ENCODE results near the gene TGFBR3.

Gene TGFBR3

GRCh38 chr1:91813813-91814212 lies 72.1 kb downstream of the TGFBR3 start:
- Histone ChIP-seq H3K4me3 (ENCODE audit: low read length) (no peak overlapping the region), H2AFZ (ENCODE audit: low read depth, low read length) (no peak overlapping the region), H3K27ac (ENCODE audit: low read length) (no peak overlapping the region), H3K9me3 (ENCODE audit: insufficient read depth, low read length) (no peaks in the 10 kb centered on the region), H3K4me2 (ENCODE audit: low read length) (no peak overlapping the region), H4K20me1 (ENCODE audit: insufficient read depth, low read length) (no peaks in the 10 kb centered on the region), H3K9ac (ENCODE audit: low read length) (no peak overlapping the region), H3K27me3 (ENCODE audit: low read depth, low read length) (no peaks in the 10 kb centered on the region), H3K36me3 (replicated peaks; ENCODE audit: low read depth, low read length) (no peaks in the 10 kb centered on the region), H3K79me2 (ENCODE audit: low read length) (no peaks in the 10 kb centered on the region), H3K4me1 (ENCODE audit: low read length) (peaks cover 8% of the 10 kb centered on the region)
- TF ChIP-seq EZH2phosphoT487 (IDR thresholded peaks at IDR 0.05; ENCODE audit: low read depth): no peak
- TF ChIP-seq CTCF (IDR thresholded peaks at IDR 0.05; ENCODE audit: low read depth, low read length): no peak

- no peak for TF ChIP-seq EZH2phosphoT487 (IDR thresholded peaks at IDR 0.05; ENCODE audit: low read depth)
- no peak for TF ChIP-seq CTCF (IDR thresholded peaks at IDR 0.05; ENCODE audit: low read depth, low read length)
These were observed 74.5 kb downstream of the TGFBR3 start for GRCh38 chr1:91811363-91812025.

GRCh38 chr1:91809317-91809716 lies 76.6 kb downstream of the TGFBR3 start:
- H3K79me2 ChIP-seq (ENCODE audit: low read length): no peaks in the 10 kb centered on the region
- H3K36me3 ChIP-seq (replicated peaks; ENCODE audit: low read depth, low read length): no peaks in the 10 kb centered on the region
- no peaks in the 10 kb centered on the region for H4K20me1 ChIP-seq (ENCODE audit: insufficient read depth, low read length)

More at GRCh38 chr1:91811363-91812025, 74.5 kb downstream of the TGFBR3 start:
- Histone ChIP-seq H3K9ac (ENCODE audit: low read length) (no peak overlapping the region), H3K27me3 (ENCODE audit: low read depth, low read length) (no peaks in the 10 kb centered on the region), H3K79me2 (ENCODE audit: low read length) (no peaks in the 10 kb centered on the region), H3K9me3 (ENCODE audit: insufficient read depth, low read length) (no peaks in the 10 kb centered on the region), H3K36me3 (replicated peaks; ENCODE audit: low read depth, low read length) (no peaks in the 10 kb centered on the region), H3K4me3 (ENCODE audit: low read length) (no peak overlapping the region), H3K4me1 (ENCODE audit: low read length) (peaks cover 8% of the 10 kb centered on the region), H2AFZ (ENCODE audit: low read depth, low read length) (no peak overlapping the region), H3K4me2 (ENCODE audit: low read length) (no peak overlapping the region), H4K20me1 (ENCODE audit: insufficient read depth, low read length) (no peaks in the 10 kb centered on the region), H3K27ac (ENCODE audit: low read length) (no peak overlapping the region)

More at GRCh38 chr1:91809317-91809716, 76.6 kb downstream of the TGFBR3 start:
- peaks cover 15% of the 10 kb centered on the region for H3K4me1 ChIP-seq (ENCODE audit: low read length)
- TF ChIP-seq EZH2phosphoT487 (IDR thresholded peaks at IDR 0.05; ENCODE audit: low read depth): no peak
- no peak for TF ChIP-seq CTCF (IDR thresholded peaks at IDR 0.05; ENCODE audit: low read depth, low read length)
- H3K9me3 ChIP-seq (ENCODE audit: insufficient read depth, low read length): no peaks in the 10 kb centered on the region
- no peak overlapping the region for H2AFZ ChIP-seq (ENCODE audit: low read depth, low read length)
- H3K4me3 ChIP-seq (ENCODE audit: low read length): no peak overlapping the region
- H3K9ac ChIP-seq (ENCODE audit: low read length): no peak overlapping the region
- H3K27ac ChIP-seq (ENCODE audit: low read length): no peak overlapping the region
- H3K4me2 ChIP-seq (ENCODE audit: low read length): no peak overlapping the region
- H3K27me3 ChIP-seq (ENCODE audit: low read depth, low read length): no peaks in the 10 kb centered on the region

Data from OCI-LY3 (cell line).